GM13976 (cell line): Measurements from ENCODE around the gene CEP68.

Source experiments
- DNase-seq: peaks from one replicate; pipeline ENCODE4 v3.0.0; 2012; ENCODE audit warnings: low spot score
- CTCF ChIP-seq: IDR thresholded peaks from 2 replicates; pipeline ENCODE4 v1.5.1; 2012; ENCODE audit warnings: borderline replicate concordance, mild to moderate bottlenecking; ENCODE audit not compliant: insufficient read depth; ENCODE audit errors: extremely low read depth, missing control alignments, control extremely low read depth
- in situ Hi-C: fragments of 300-500 bp; cut with MboI; formaldehyde crosslinking; loops from one replicate; pipeline ENCODE4 v1.12.0; 2022; ENCODE audit warnings: low sequenced_read_pairs, mixed read lengths, inconsistent platforms; ENCODE audit not compliant: unreplicated experiment

Gene CEP68

GRCh38 chr2:65037178-65037577 is 19.0 kb upstream of the CEP68 start:
- in situ Hi-C loops: loop anchor here (5.0 to 25.0 kb wide), 4 partner anchors 120 to 700 kb away; partner anchors contain the start of gene AFTPH
- no peak for TF ChIP-seq CTCF
- DNase-seq: no peak

- in situ Hi-C loops: loop anchor here (5.0 to 25.0 kb wide), 4 partner anchors 122 to 702 kb away; partner anchors contain the start of gene AFTPH
Measured at GRCh38 chr2:65039640-65040039, 16.6 kb upstream of the CEP68 start.

GRCh38 chr2:65040400-65041261 is 15.6 kb upstream of the CEP68 start:
- peak; percentile 75 for DNase-seq
- TF ChIP-seq CTCF: peak; percentile 90
- in situ Hi-C loops: loop anchor here (25.0 kb wide), 3 partner anchors 428 to 703 kb away; partner anchors contain the start of gene AFTPH

More at GRCh38 chr2:65039640-65040039, 16.6 kb upstream of the CEP68 start:
- no peak for DNase-seq
- TF ChIP-seq CTCF: no peak

GRCh38 chr2:65043001-65043400 is 13.2 kb upstream of the CEP68 start:
- DNase-seq: no peak
- in situ Hi-C loops: loop anchor here (25.0 kb wide), 3 partner anchors 431 to 706 kb away; partner anchors contain the start of gene AFTPH
- TF ChIP-seq CTCF: no peak

- in situ Hi-C loops: loop anchor here (25.0 kb wide), 3 partner anchors 432 to 707 kb away; partner anchors contain the start of gene AFTPH
- no peak for TF ChIP-seq CTCF
Measured at GRCh38 chr2:65044097-65044735, 12.0 kb upstream of the CEP68 start.

GRCh38 chr2:65045651-65046050 is 10.6 kb upstream of the CEP68 start:
- DNase-seq: no peak
- in situ Hi-C loops: loop anchor here (25.0 kb wide), 3 partner anchors 433 to 708 kb away; partner anchors contain the start of gene AFTPH
- no peak for TF ChIP-seq CTCF

More at GRCh38 chr2:65044097-65044735, 12.0 kb upstream of the CEP68 start:
- DNase-seq: no peak
